Lung (tissue), 12 donors: ENCODE data around the gene RRM2. TPM values are rescaled to one million over a fixed set of nuclear protein-coding genes. Genes with fewer than 3 reads are reported as not detected.

ENCODE experiments used
- ATAC-seq: fragments of 200-7000 bp; cut with Tn5 transposase; one replicate; pipeline ENCODE4 v1.9.1; 2020; ENCODE audit warnings: moderate number of reproducible peaks; ENCODE audit not compliant: insufficient read depth, low FRiP score
- DNase-seq, 3 donors: peaks; one replicate each; pipeline ENCODE4 v3.0.0-alpha.2; 2013 to 2017
- H3K27ac ChIP-seq, 2 donors: one replicate each; pipeline ENCODE4 v1.5.1; 2013; ENCODE audit warnings: mild to moderate bottlenecking in 2 of 2, moderate library complexity in 2 of 2, control low read depth in 1 of 2, inconsistent platforms in 1 of 2, low read depth in 1 of 2, low read length in 1 of 2
- H3K27me3 ChIP-seq, 3 donors: one replicate each; pipeline ENCODE4 v1.5.1; 2013; ENCODE audit warnings: low read length in 2 of 3; ENCODE audit not compliant: control insufficient read depth in 3 of 3, insufficient read depth in 3 of 3
- H3K36me3 ChIP-seq, 4 donors: one replicate each; pipeline ENCODE4 v1.5.1; 2013; ENCODE audit warnings: low read length in 4 of 4, mild to moderate bottlenecking in 1 of 4, moderate library complexity in 1 of 4; ENCODE audit not compliant: control insufficient read depth in 4 of 4, insufficient read depth in 4 of 4
- H3K4me1 ChIP-seq, 5 donors: one replicate each; pipeline ENCODE4 v1.5.1; 2013; ENCODE audit warnings: low read length in 5 of 5, mild to moderate bottlenecking in 2 of 5, moderate library complexity in 1 of 5; ENCODE audit not compliant: control insufficient read depth in 5 of 5, insufficient read depth in 5 of 5
- H3K4me3 ChIP-seq: one replicate; pipeline ENCODE4 v1.5.1; 2013; ENCODE audit warnings: mild to moderate bottlenecking, control low read depth, moderate library complexity
- H3K9ac ChIP-seq, 2 donors: one replicate each; pipeline ENCODE4 v1.5.1; 2013; ENCODE audit warnings: low read length in 2 of 2, control low read depth in 1 of 2; ENCODE audit not compliant: insufficient read depth in 1 of 2
- H3K9me3 ChIP-seq, 4 donors: one replicate each; pipeline ENCODE4 v1.5.1; 2013; ENCODE audit warnings: low read length in 3 of 4, mild to moderate bottlenecking in 1 of 4, moderate library complexity in 1 of 4; ENCODE audit not compliant: control insufficient read depth in 4 of 4, insufficient read depth in 3 of 4
- CTCF ChIP-seq: IDR thresholded peaks from 2 replicates; pipeline ENCODE4 v1.5.1; 2012; ENCODE audit warnings: mild to moderate bottlenecking; ENCODE audit errors: control extremely low read depth, extremely low read depth
- WGBS, 2 donors: extraction: QIAGEN DNeasy Blood & Tissue Kit; methylation state at CpG; one replicate each; pipeline ENCODE4 v1.1.7; 2013; 5-methylcytosine and 5-hydroxymethylcytosine counted together
- polyA plus RNA-seq, 2 donors: library from polyadenylated mRNA; stranded (reverse); fragments of 200-250 nt; gene quantifications; one replicate each; pipeline ENCODE4 v1.2.1, GENCODE V29; 2013
- total RNA-seq, 2 donors: library from RNA; depleted of rRNA in 1 of 2; stranded (reverse); fragments of >200 nt in 1 of 2; gene quantifications; one replicate each; pipeline ENCODE4 v1.2.1, GENCODE V29; 2014 to 2021
- donor health status: control.
- donor health status: control.
- donor health status: Bipolar disorder and iron deficiency.
- donor health status: healthy.
- donor health status: DM: yes; HTN: yes; CAD: no.

The RRM2 gene
- total and polyA plus RNA-seq, 4 donors = 4.8 to 15.6 (median 5.7) TPM

GRCh38 chr2:10096641-10097040 lies 25.9 kb upstream of the RRM2 start:
- WGBS, 2 donors = 96 to 99% methylated on average over 10 of the region's 10 CpGs
- H3K27me3 ChIP-seq = peaks cover 0 to 12% (median 8%) of the 10 kb centered on the region in 3 donors
- H3K4me1 ChIP-seq = peaks cover 0 to 6% (median 3%) of the 10 kb centered on the region in 5 donors
- no peak for DNase-seq
- H3K9ac ChIP-seq = no peak overlapping the region
- ATAC-seq = no peak
- peaks cover 0 to 3% (median 0%) of the 10 kb centered on the region in 4 donors for H3K9me3 ChIP-seq
- no peaks in the 10 kb centered on the region for H3K36me3 ChIP-seq
- TF ChIP-seq CTCF = no peak
- H3K4me3 ChIP-seq = no peak overlapping the region
- H3K27ac ChIP-seq = no peak overlapping the region

DNA sequence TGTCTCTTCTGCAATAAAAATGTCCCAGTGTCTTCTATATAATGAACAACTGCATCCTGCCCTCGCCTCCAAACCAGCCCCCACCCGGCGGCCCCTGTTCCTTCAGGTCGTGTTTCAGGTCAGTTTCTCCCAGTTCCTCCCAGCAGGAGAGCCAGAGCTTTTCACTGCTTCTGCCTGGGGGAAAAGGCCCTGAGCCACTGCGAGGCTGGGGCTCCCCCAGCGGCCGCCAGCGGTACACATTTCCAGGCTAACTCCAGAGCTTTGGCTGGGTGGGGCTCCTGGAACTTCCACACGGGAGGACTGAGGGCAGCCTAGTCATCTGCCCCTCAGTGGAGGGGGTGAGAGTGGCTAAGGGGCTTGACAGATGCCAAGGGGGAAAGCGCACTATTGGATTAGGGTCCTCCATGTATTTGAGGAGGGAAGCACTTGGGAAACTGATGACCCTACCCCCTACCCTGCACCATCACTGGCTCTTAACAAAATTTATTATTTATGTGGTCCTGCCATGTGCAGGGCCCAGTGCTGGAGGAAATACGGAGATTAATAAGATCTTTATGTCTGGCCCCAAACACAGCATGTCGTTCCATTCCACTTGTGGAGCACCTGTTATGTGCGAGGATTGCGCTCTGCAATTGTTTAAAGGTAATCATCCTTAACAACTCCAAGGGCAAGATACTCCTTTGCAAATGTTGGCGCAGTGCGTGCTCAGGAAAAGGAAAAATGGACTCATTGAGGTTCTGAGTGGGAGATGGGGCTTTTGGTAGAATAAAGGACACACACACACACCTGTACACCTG lies 25.0 kb upstream of the RRM2 start:
- peak; percentile 82 for TF ChIP-seq CTCF
- H3K4me3 ChIP-seq = no peak overlapping the region
- H3K9me3 ChIP-seq = peaks cover 0 to under 1% (median 0%) of the 10 kb centered on the region in 4 donors
- peak; percentile 75 for ATAC-seq
- WGBS, 2 donors = 36 to 37% methylated on average over 16 of the region's 16 CpGs
- H3K4me1 ChIP-seq = peaks cover 0 to 7% (median 3%) of the 10 kb centered on the region in 5 donors
- no peaks in the 10 kb centered on the region for H3K36me3 ChIP-seq
- DNase-seq = peak in 2 of 3 donors; percentile 43 to 48
- H3K9ac ChIP-seq = no peak overlapping the region
- H3K27ac ChIP-seq = no peak overlapping the region
- H3K27me3 ChIP-seq = peaks cover 0 to 4% (median 2%) of the 10 kb centered on the region in 3 donors

DNA sequence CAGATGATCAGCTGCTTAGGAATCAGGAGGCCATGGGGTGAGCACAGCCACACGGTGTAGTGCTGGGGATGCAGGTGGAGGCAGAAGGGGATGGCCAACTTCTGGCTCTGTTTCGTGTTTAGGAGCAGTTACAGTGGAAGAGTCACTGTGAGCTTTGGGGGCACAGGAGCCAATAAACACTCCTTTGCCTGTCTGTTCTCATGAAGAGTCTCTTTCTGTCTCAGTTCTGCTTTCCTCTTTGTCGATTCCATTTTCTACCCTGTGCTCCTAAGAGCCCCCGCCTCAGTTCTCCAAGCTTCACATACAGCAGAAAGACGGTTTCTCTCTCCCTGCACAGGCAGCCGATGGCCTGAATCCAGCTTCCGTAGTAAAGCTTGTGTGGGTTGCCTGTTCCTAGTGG lies 21.0 kb upstream of the RRM2 start:
- Histone ChIP-seq H3K9ac (no peak overlapping the region), H3K27me3 (no peaks in the 10 kb centered on the region), H3K4me3 (no peak overlapping the region), H3K27ac (no peak overlapping the region), H3K36me3 (no peaks in the 10 kb centered on the region), H3K9me3 (no peaks in the 10 kb centered on the region), H3K4me1 (peaks cover 0 to 7% (median 3%) of the 10 kb centered on the region in 5 donors)
- no peak for TF ChIP-seq CTCF
- 58 to 72% methylated on average over 7 of the region's 7 CpGs for WGBS, 2 donors
- no peak for ATAC-seq
- no peak for DNase-seq
